GM12875 (cell line): Measurements from ENCODE around the gene RAPGEF5.

Experiments
- H3K4me3 ChIP-seq: one replicate; pipeline ENCODE4 v1.5.1; 2011; ENCODE audit warnings: low read depth, low read length, control low read depth
- CTCF ChIP-seq: IDR thresholded peaks from 2 replicates; pipeline ENCODE4 v1.5.1; 2011; ENCODE audit warnings: low read depth, mild to moderate bottlenecking, control low read depth, inconsistent platforms, low read length, moderate library complexity, borderline replicate concordance; ENCODE audit not compliant: insufficient read depth

The RAPGEF5 gene

GRCh38 chr7:22240904-22241571 is 115.9 kb downstream of the RAPGEF5 start:
- no peak overlapping the region for H3K4me3 ChIP-seq
- no peak for TF ChIP-seq CTCF

- no peak overlapping the region for H3K4me3 ChIP-seq
- TF ChIP-seq CTCF, result no peak
These were observed 118.3 kb downstream of the RAPGEF5 start for GRCh38 chr7:22238354-22239311.

- TF ChIP-seq CTCF, result no peak
These were observed 121.8 kb downstream of the RAPGEF5 start for GRCh38 chr7:22235134-22235533.

GRCh38 chr7:22234227-22234626 is 122.7 kb downstream of the RAPGEF5 start:
- no peak for TF ChIP-seq CTCF
- no peak overlapping the region for H3K4me3 ChIP-seq

More at GRCh38 chr7:22235134-22235533, 121.8 kb downstream of the RAPGEF5 start:
- no peak overlapping the region for H3K4me3 ChIP-seq

GRCh38 chr7:22231806-22232205 is 125.1 kb downstream of the RAPGEF5 start:
- H3K4me3 ChIP-seq, result no peak overlapping the region
- TF ChIP-seq CTCF, result no peak

GRCh38 chr7:22231141-22231540 is 125.8 kb downstream of the RAPGEF5 start:
- H3K4me3 ChIP-seq, result no peak overlapping the region

More at GRCh38 chr7:22231141-22231540, 125.8 kb downstream of the RAPGEF5 start:
- no peak for TF ChIP-seq CTCF
